Activated naive CD4-positive, alpha-beta T cell (primary cell): ENCODE measurements around the gene PDLIM3.
"Not testable (repeated sequence)": the region's sequence is repeated elsewhere in the genome, so short reads cannot be mapped to it uniquely, and the experiment has no call there.

Experiments used
- DNase-seq, 4 experiments: peaks; one replicate each; lab custom pipeline; 2025; lab: John Stamatoyannopoulos, UW

Gene PDLIM3, protein sequence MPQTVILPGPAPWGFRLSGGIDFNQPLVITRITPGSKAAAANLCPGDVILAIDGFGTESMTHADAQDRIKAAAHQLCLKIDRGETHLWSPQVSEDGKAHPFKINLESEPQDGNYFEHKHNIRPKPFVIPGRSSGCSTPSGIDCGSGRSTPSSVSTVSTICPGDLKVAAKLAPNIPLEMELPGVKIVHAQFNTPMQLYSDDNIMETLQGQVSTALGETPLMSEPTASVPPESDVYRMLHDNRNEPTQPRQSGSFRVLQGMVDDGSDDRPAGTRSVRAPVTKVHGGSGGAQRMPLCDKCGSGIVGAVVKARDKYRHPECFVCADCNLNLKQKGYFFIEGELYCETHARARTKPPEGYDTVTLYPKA

DNA sequence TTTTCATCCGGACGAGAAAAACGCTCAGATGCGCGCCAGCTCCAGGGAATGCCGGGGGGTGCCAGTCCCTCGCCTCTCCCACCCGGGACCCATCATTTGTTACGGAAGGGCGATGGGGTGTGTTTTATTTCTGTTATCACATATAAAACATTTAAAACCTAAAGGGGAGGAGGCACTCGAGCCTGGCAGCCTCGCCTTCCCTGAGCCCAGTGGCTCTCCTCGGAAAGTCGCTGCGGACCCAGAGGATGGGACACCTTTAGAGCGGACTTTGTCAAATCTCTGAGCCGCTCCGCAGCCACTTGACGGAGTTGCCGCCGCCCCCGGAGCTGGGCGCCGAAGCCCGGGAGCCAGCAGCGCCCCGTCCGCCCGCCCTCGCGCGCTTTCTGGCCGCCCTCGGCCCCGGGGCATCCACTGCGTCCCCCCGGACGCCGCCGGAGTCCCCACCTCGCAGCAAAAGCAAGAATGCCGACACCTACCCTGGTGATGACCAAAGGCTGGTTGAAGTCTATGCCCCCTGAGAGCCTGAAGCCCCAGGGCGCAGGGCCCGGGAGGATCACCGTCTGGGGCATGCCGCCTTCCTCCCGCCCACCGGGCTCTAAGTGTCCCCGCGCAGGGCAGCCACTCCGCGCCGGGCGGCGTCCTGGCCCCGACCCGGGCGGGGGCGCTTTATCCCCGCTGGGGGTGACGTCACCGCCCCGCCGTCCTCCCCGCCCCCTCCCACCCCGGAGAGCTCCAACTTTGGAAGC lies at the start of gene PDLIM3:
Gene PDLIM3, minus strand, starts transcription at position 642 of the 746 bp plus-strand sequence. Its CDS starts 73 bp downstream, at position 569.
- no peak for DNase-seq

DNA sequence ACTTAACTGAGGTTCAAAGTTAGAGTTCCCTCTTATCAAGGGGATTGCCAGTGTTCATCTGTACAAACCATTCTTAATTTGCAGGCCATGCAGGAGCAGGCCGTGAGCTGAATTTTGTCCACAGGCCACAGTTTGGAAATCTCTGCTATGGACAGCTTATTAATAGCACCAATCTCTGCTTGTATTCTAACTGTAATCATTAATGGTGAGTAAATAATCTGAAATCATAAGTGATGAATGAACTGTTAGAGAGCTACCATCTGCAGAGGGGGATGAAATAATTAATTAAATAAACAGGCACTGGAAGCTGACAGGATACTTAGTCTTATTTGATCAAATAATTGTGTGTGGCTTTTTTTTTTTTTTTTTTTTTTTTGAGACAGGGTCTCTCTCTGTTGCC lies 48.5 kb upstream of the PDLIM3 start:
- DNase-seq, result no peak

DNA sequence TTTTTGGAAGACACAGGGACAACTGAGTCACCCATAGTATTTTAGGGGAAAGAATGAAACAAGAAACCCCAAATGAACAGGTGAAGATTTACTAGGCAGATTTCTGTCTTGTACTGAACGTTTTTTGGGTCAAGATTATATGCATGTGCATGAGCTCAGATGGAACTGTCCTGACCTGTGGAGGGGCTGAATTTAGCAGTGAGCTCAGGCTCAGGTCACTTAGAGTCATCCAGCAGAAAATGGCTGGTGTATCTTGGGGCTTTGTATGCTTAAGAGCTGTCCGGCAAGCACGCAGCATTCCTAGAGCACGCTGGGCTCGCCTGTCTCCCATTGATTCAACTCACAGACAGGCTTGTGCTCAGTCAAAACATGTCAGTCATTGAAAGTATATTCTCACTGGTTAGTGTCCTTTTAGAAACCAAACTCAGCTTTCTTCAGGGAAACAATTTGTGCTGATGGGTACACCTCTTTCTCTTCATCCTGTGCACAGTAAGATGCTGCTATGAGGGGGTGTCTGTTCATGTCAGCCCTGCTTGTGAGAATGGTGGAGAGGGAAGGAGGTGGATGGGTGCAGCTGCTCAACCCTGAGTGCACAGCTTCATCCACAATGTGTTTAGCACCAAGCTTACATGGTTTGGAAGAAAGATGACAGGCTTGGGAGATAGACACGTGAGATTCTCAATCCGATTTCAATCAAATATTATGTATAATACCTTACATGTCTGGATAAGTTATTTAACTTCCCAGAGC lies 47.5 kb upstream of the PDLIM3 start:
- DNase-seq, result no peak

DNA sequence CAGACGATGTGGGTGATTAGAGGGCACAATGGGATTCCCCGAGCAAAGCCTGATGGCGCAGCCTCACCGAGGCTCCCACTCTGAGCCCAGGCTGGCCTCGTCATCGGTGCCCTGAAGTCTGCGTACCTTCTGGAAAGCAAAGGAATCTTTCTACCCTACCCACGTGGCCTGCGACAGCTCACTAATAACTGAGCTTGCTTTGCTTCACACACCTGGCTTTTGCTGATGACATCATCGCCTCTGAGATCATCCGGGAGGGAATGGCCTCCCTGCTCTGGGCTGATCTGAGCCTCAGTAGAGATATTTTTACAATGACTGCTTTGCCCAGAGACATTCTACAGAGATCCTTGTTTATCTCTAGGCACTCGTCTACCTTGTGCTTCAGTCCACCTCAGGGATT lies 45.4 kb upstream of the PDLIM3 start:
- DNase-seq, result no peak

DNA sequence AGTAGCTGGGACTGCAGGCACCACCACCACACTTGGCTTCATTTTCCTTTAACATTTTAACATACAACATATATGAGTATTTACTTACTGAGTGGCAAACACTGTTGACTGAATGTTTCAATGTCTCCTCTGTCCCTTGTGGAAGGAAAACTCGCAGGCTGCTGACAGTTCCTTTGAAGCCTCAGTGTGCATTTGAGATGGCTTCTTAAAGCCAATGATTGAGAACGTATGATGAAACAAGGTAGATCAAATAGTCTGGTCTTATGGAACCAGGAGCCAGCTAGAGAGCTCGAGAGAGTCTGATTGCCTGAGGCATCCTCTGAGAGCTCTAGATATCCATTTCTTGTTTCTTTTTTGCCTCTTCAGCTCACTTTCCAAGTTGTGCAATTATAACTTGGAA lies 43.0 kb upstream of the PDLIM3 start:
- no peak for DNase-seq

DNA sequence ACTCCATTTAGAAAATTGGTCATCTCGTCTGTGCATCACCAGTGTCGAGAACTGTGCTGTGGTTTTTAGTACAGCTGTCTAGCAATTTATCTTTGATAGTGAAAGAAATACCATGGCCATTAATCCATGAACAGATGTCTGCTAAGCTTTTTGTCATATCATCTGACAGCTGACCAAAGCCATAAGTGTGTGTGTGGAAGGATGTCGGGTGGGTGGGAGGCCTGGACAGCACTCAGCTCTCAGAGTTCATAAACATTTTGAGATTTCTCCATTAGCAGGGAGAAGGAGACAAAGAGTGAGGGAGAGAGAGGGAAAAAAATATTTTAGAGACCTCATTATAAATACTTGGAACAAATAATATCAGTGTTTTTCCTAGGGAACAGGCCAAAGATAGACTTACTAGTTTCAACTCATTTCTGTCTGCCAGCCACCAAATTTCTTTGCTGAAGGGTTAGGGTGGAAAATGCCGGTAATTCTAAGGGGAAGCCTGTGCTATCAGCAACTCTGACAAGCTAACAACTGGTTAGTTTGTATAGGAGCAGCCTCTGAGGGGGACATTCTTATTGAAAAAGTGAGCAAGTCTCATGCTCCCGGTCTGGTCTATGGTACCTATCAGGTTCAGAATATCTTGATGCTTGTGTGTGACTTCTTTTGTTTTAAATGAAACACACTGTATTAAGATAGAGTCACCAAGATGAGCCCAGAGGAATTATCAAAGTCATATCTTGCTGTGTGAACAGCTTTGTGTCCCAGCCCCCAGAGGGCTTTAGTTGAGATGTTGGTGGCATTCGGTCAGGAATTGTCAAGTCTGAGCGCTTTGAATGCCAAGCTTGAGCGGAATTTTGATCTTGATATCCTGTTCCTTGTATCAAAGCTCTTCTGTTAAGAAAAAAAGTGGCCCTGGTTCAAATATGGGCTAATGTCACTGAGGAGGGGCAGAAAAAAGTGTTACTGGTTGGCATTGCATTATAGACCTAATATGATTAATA lies 41.9 kb upstream of the PDLIM3 start:
- DNase-seq, result no peak

DNA sequence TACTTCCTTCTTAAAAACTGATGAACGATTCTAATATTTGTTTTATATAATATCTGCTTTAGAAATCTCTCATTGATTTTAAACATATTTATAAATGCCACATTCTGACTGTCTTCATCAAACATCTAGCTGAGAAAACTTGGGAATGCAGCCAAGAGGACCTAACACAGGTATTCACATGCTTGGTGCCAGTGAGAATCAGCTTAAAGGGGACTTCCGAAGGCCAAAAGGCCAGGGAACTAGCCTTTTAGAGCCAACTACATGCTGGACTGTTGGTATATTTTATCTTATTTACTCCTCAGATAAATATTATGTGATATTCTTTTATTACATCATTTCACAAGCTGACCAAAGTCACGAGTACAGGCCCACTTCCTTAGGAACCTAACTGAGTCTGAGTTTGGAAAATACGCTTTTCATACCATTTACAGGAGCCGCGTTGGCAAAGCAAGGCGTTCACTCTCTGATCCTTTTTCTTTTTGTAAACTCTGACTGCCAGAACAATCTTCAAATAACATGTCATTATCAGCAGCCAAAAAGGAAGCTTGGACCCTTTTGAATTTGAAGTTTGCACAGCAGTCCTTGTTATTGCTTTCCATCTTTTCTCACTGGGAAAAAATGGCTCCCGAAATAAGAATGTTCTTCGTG lies 41.1 kb upstream of the PDLIM3 start:
- no peak for DNase-seq

DNA sequence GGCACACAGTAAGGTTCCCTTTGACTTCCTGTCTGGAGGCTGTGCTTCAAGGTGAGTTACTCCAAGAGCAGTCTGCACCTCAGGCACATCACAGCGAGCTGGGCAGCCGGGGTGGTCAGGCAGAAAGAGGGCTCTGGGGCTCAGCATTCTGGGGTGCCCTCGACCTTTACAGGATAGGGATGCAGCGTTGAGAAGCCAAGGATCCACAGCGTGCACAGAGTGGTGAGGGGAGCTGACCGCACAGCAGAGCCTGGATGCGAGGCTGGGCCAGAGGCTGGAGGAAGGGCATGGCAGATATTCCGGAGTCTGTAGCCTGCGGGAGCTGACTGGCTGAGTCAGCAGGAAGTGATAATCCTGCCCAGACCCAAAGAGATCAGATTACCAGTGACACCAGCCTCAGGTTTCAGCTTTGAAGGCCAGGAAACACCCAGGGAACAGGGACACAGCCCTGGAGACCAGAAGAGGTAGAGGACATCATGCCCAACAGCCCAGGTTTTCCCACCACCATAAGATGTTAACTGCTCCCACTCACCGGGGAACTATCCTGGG lies 38.4 kb upstream of the PDLIM3 start:
- DNase-seq, result no peak

DNA sequence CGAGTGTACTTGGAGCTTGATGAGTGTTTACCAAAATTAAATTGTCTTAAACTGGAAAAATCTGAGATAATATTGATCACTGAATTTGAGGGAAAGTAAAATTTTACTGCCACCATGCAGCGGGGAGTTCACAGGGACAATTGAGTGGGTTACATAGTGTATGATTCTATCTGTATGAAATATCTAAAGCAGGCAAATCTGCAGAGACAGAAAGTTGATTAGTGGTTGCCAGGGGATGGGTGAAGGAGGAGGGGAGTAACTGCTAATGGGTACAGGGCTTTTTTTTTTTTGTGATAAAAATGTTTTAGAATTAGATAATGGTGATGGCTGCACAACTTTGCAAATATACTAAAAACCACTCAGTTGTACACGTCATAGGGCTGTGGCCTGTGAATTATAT lies 35.4 kb upstream of the PDLIM3 start:
- no peak for DNase-seq

DNA sequence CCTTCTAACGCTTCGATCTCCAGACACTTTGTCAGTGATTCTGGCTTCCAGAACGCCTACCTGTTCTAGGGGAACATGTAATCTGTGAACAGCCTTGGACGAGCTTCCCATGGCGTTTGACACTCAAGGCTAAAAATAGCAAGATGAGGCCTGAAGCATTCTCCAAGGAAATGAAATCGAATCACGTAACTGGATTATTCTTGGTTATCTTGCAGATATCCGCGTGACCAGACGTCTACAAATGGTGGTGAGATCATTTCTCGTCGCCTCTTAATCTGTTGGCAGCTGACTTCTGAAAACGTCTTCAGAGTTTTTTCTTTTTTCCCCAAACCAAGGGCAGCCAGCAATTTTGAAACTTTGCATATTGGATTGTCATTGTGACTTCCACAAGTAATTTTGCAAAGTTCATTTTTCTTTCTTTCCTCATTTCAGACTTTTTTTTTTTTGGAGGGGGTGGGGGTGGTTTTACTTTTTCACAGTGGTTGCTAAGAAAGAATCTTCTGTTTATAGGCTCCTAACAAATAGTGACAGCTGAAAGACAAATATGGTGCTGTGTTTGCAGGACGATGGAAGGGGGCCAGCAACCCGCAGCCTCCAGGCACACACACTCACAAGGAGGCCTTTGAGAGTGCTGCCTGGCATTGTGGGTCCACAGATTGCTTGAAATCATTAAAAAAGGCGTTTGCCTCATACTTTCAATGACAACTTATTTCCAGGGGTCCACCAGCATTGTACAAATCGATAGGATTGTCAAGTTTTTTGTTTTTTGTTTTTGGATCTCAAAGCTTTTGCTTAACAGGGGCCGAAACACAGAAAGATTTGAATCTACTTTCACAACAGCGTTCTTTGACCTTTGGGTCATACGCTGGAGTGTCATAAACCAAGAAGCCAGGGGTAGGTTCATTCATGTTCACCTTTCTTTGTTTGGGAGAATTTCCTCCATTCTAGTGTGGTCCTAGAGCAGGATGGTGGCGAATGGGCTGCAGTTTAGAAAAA lies 32.4 kb upstream of the PDLIM3 start:
- no peak for DNase-seq

DNA sequence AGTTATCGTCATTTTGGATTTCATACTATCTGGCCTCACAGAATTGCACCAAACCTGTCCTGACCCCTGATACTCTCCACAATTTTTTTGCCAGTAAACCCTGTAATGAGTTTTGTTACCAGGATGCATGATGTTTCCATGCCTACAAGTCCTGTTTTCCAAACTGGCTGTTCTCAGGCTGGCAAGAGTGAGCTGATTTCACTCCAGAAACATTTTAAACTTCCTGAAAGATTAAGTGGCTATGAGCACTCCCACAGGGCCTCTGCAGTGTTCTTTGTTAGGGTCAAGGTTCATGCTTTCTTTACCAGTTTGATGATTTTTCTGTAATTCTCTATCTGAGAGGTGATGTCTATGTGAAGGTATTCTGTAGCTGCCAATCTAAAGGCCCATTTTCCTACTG lies 31.7 kb upstream of the PDLIM3 start:
- no peak for DNase-seq

DNA sequence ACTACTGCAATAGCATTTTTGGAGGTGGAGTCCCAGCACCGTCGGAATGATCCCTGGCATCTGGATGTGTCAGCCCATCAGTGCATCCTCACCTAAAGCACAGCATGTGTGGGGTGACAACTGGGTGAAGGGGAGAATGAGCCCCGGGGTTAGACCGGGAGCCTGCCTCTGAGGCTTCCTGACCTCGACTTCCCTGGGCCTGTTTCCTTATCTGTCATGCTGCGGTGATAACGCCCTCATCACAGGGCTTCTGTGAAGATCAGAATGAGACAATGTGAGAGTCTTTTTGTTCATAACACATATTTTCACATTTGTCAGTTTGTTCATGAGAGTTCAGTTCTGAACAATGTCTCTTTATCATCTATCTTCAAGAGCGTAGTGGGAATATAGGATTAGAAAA lies 31.1 kb upstream of the PDLIM3 start:
- DNase-seq, result no peak

DNA sequence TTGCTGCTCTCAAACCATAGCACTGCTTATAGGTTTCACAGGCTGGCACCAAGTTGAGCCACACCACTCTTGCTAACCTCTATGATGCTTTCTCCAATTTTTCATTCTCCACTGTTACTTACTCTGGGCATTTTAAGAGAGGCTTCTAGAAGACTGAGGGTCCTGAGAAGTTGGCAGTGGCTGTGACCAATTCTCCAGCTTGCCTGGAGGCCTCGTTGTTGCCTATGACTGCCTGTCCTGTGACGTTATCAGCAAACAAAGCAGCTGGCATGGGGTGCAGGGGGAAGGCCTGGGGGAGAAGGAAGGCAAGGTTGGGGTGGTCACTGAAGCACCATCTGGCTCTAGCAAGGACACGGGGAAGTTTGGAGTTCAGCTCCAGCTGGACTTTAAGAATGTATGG lies 30.4 kb upstream of the PDLIM3 start:
- DNase-seq, result no peak

DNA sequence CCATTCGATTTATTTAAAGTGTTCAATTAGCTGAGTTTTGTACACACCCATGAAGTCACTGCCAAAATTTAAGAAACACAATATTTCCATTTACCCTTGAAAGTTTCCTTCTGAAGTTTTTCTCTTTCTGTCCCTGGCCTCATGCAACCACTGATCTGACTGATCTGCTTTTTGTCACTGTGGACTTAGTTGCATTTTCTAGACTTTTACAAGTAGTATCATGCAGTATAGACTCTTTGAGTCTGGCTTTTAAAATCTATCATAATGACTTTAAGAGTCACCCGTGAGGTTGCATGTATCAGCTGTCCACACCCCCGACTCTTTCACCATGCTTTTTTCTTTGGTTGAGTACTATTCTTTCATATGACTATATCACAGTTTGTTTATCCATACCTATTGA lies 29.0 kb upstream of the PDLIM3 start:
- DNase-seq, result no peak

DNA sequence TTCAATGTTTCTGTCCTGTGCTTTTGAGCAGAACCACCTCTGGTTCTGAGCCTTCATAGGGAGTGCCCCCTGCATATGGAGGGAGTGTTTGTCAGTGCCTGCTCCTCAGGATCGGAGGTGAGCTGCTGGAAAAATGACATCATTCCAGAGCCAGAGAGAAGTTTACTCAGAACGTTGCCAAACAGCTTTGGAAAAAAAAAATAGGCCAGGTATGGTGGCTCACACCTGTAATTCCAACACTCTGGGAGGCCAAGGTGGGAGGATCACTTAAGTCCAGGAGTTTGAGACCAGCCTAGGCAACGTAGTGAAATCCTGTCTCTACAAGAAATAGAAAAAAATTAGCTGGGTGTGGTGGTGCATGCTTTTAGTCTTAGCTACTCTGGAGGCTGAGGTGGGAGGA lies 27.2 kb upstream of the PDLIM3 start:
- no peak for DNase-seq

DNA sequence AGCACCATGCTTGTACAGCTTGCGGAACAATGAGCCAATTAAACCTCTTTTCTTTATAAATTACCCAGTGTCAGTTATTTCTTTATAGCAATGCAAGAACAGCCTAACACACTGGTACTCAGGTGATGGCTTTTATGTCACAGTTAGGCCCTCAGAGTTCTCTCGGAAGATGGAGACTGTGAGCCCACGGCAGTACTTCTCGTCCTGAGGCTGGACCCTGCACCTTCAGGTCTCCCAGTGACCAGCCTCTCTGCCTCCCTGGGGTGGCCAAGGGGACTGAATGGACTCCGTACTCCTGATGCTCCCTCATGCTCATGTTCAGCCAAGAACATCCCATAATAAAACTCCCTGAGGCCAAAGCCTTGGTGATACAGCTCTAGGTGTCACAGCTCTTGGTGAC lies 25.0 kb upstream of the PDLIM3 start:
- no peak for DNase-seq

DNA sequence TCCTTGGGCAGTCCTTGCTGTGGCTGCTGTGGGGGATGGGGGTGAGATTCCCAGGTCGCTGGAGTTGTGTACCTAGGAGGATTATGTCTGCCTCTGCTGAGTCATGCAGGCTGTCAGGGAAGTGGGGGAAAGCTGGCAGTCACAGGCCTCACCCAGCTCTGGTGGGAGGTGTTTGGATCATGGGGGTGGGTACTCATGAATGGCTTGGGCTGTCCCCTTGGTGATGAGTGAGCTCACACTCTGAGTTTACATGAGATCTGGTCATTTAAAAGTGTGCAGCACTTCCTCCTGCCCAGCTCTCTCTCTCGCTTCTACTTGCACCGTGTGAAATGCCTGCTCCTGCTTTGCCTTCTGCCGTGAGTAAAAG lies 24.6 kb upstream of the PDLIM3 start:
- no peak for DNase-seq

DNA sequence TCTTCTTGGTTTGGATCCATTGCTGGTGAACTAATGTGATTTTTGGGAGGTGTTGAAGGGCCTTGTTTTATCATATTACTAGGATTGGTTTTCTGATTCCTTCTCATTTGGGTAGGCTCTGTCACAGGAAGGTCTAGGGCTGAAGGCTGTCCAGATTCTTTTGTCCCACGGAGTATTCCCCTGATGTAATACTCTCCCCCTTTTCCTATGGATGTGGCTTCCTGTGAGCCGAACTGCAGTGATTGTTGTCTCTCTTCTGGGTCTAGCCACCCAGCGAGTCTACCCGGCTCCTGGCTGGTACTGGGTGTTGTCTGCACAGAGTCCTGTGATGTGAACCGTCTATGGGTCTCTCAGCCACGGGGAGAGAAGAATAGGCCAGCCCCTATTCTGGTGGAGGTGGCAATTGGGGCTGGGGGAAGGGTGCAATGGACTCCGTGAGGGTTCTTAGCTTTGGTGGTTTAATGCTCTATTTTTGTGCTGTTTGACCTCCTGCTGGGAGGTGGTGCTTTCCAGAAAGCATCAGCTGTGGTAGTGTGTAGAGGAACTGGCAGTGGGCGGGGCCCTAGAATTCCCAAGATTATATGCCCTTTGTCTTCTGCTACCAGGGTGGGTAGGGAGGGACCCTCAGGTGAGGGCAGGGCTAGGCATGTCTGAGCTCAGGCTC lies 24.1 kb upstream of the PDLIM3 start:
- DNase-seq, result not testable (repeated sequence)
